ENCODE data around the gene HOXC10.

Gene HOXC10

GRCh38 chr12:53972152-53972702 is 12.7 kb upstream of the HOXC10 start:
- Histone ChIP-seq H3K27ac (replicated peaks) (no peak overlapping the region), H3K27me3 (ENCODE audit: insufficient read depth, poor library complexity, severe bottlenecking) (peaks cover 92% of the 10 kb centered on the region), H3K4me3 (replicated peaks; ENCODE audit: insufficient read depth, low read length) (no peak overlapping the region)
- no peak for DNase-seq (ENCODE audit: low read depth in 1 of 2, low spot score in 1 of 2)
- TF ChIP-seq GABPA (IDR thresholded peaks at IDR 0.05; ENCODE audit: low read depth) (no peak), REST (IDR thresholded peaks at IDR 0.05; ENCODE audit: insufficient replicate concordance, low read depth) (no peak), SPI1 (IDR thresholded peaks at IDR 0.05; ENCODE audit: borderline replicate concordance, low read depth) (no peak), POLR2AphosphoS5 (IDR thresholded peaks at IDR 0.05; ENCODE audit: low read depth) (no peak), CTCF (IDR thresholded peaks at IDR 0.05; ENCODE audit: insufficient read depth, low read length) (no peak)

- H3K27ac ChIP-seq (replicated peaks): no peak within 1 kb of the TSS
- peaks cover 92% of the 10 kb centered on the region for H3K27me3 ChIP-seq (ENCODE audit: insufficient read depth, poor library complexity, severe bottlenecking)
- TF ChIP-seq REST (IDR thresholded peaks at IDR 0.05; ENCODE audit: insufficient replicate concordance, low read depth) (no peak), CTCF (IDR thresholded peaks at IDR 0.05; ENCODE audit: insufficient read depth, low read length) (no peak), SPI1 (IDR thresholded peaks at IDR 0.05; ENCODE audit: borderline replicate concordance, low read depth) (no peak), POLR2AphosphoS5 (IDR thresholded peaks at IDR 0.05; ENCODE audit: low read depth) (no peak), GABPA (IDR thresholded peaks at IDR 0.05; ENCODE audit: low read depth) (no peak)
- H3K4me3 ChIP-seq (replicated peaks; ENCODE audit: insufficient read depth, low read length): no peak within 1 kb of the TSS; the same call in 1 of the 2 replicates
- DNase-seq (ENCODE audit: low read depth in 1 of 2, low spot score in 1 of 2): no peak
Measured at GRCh38 chr12:53972722-53973235, 12.2 kb upstream of the HOXC10 start, which contains the start of gene HOXC11. Gene HOXC11 (plus strand): TSS chr12:53973126. CDS start chr12:53973242, 116 bp downstream.

- Histone ChIP-seq H3K27ac (replicated peaks) (no peak overlapping the region), H3K4me3 (replicated peaks; ENCODE audit: insufficient read depth, low read length) (no peak overlapping the region)
Measured at GRCh38 chr12:53973236-53974042, 11.5 kb upstream of the HOXC10 start.

More at GRCh38 chr12:53973236-53974042, 11.5 kb upstream of the HOXC10 start:
- TF ChIP-seq POLR2AphosphoS5 (IDR thresholded peaks at IDR 0.05; ENCODE audit: low read depth) (no peak), SPI1 (IDR thresholded peaks at IDR 0.05; ENCODE audit: borderline replicate concordance, low read depth) (no peak), GABPA (IDR thresholded peaks at IDR 0.05; ENCODE audit: low read depth) (no peak), CTCF (IDR thresholded peaks at IDR 0.05; ENCODE audit: insufficient read depth, low read length) (no peak), REST (IDR thresholded peaks at IDR 0.05; ENCODE audit: insufficient replicate concordance, low read depth) (no peak)
- no peak for DNase-seq (ENCODE audit: low read depth in 1 of 2, low spot score in 1 of 2)
- H3K27me3 ChIP-seq (ENCODE audit: insufficient read depth, poor library complexity, severe bottlenecking): peaks cover 90% of the 10 kb centered on the region
